H9 (cell line): ENCODE data around the gene PDZRN4. TPM values are rescaled to one million over a fixed set of nuclear protein-coding genes. Genes with fewer than 3 reads are reported as not detected.

ENCODE experiments used
- DNase-seq: peaks from one replicate; pipeline ENCODE4 v3.0.0-alpha.2; 2017
- H2AFZ ChIP-seq: one replicate; pipeline ENCODE4 v1.6.1; 2013; ENCODE audit warnings: mild to moderate bottlenecking, low read length, control low read depth, moderate library complexity
- H2AK5ac ChIP-seq: 2 replicates; pipeline ENCODE4 v1.6.1; 2013; ENCODE audit warnings: low read length, control low read depth, mixed read lengths; ENCODE audit not compliant: insufficient read length
- H2BK120ac ChIP-seq: one replicate; pipeline ENCODE4 v1.6.1; 2013; ENCODE audit warnings: low read depth, mild to moderate bottlenecking, low read length, control low read depth, inconsistent platforms; ENCODE audit not compliant: poor library complexity, severe bottlenecking
- H2BK12ac ChIP-seq: 2 replicates; pipeline ENCODE4 v1.6.1; 2013; ENCODE audit warnings: low read length, control low read depth, mixed read lengths, low read depth; ENCODE audit not compliant: insufficient read length
- H2BK15ac ChIP-seq: 2 replicates; pipeline ENCODE4 v1.6.1; 2013; ENCODE audit warnings: low read depth, low read length, control low read depth
- H2BK20ac ChIP-seq: one replicate; pipeline ENCODE4 v1.6.1; 2013; ENCODE audit warnings: low read depth, mild to moderate bottlenecking, low read length, control low read depth, inconsistent platforms; ENCODE audit not compliant: poor library complexity, severe bottlenecking
- H2BK5ac ChIP-seq: 2 replicates; pipeline ENCODE4 v1.6.1; 2013; ENCODE audit warnings: low read length, control low read depth, mixed read lengths; ENCODE audit not compliant: insufficient read length
- H3K14ac ChIP-seq: 2 replicates; pipeline ENCODE4 v1.6.1; 2013; ENCODE audit warnings: low read length, control low read depth; ENCODE audit not compliant: insufficient read depth
- H3K18ac ChIP-seq: 2 replicates; pipeline ENCODE4 v1.6.1; 2013; ENCODE audit warnings: low read depth, mild to moderate bottlenecking, mixed read lengths, low read length, control low read depth; ENCODE audit not compliant: insufficient read length
- H3K23ac ChIP-seq: 2 replicates; pipeline ENCODE4 v1.6.1; 2013; ENCODE audit warnings: low read length, control low read depth, mixed read lengths, low read depth; ENCODE audit not compliant: insufficient read length
- H3K23me2 ChIP-seq: 2 replicates; pipeline ENCODE4 v1.6.1; 2013; ENCODE audit warnings: low read depth, mild to moderate bottlenecking, mixed read lengths, low read length, control low read depth; ENCODE audit not compliant: insufficient read length, poor library complexity, severe bottlenecking
- H3K27ac ChIP-seq: 2 replicates; pipeline ENCODE4 v1.5.1; 2013; ENCODE audit warnings: low read length, control low read depth, mixed read lengths, low read depth; ENCODE audit not compliant: insufficient read length
- H3K27me3 ChIP-seq: 2 replicates; pipeline ENCODE4 v1.6.1; 2013; ENCODE audit warnings: low read length, control low read depth, inconsistent platforms; ENCODE audit not compliant: insufficient read depth
- H3K4ac ChIP-seq: 2 replicates; pipeline ENCODE4 v1.6.1; 2013; ENCODE audit warnings: low read depth, mild to moderate bottlenecking, control low read depth, inconsistent platforms, low read length, moderate library complexity
- H3K4me1 ChIP-seq: 2 replicates; pipeline ENCODE4 v1.6.1; 2013; ENCODE audit warnings: low read length, control low read depth, inconsistent platforms; ENCODE audit not compliant: insufficient read depth
- H3K4me2 ChIP-seq: 2 replicates; pipeline ENCODE4 v1.6.1; 2013; ENCODE audit warnings: low read length, control low read depth, mixed read lengths; ENCODE audit not compliant: insufficient read length, insufficient read depth
- H3K56ac ChIP-seq: 2 replicates; pipeline ENCODE4 v1.6.1; 2013; ENCODE audit warnings: low read depth, mild to moderate bottlenecking, mixed read lengths, low read length, control low read depth; ENCODE audit not compliant: insufficient read length
- H3K79me1 ChIP-seq: 2 replicates; pipeline ENCODE4 v1.6.1; 2013; ENCODE audit warnings: low read depth, mild to moderate bottlenecking, moderate library complexity, low read length, control low read depth, inconsistent platforms; ENCODE audit not compliant: insufficient read depth, poor library complexity, severe bottlenecking
- H3K79me2 ChIP-seq: 2 replicates; pipeline ENCODE4 v1.6.1; 2013; ENCODE audit warnings: low read length, control low read depth, inconsistent platforms; ENCODE audit not compliant: insufficient read depth
- H3K9ac ChIP-seq: 2 replicates; pipeline ENCODE4 v1.6.1; 2013; ENCODE audit warnings: low read length, control low read depth, mixed read lengths; ENCODE audit not compliant: insufficient read length; ENCODE audit errors: extremely low read depth
- H3K9me3 ChIP-seq: one replicate; pipeline ENCODE4 v1.6.1; 2013; ENCODE audit warnings: low read depth, low read length, inconsistent platforms; ENCODE audit not compliant: control insufficient read depth
- H3T11ph ChIP-seq: one replicate; pipeline ENCODE4 v1.6.1; 2013; ENCODE audit warnings: mild to moderate bottlenecking, low read length, control low read depth, inconsistent platforms
- H4K20me1 ChIP-seq: one replicate; pipeline ENCODE4 v1.6.1; 2013; ENCODE audit not compliant: control insufficient read depth, insufficient read length, insufficient read depth
- H4K5ac ChIP-seq: 2 replicates; pipeline ENCODE4 v1.6.1; 2013; ENCODE audit warnings: low read depth, mild to moderate bottlenecking, mixed read lengths, low read length, control low read depth; ENCODE audit not compliant: insufficient read length
- H4K8ac ChIP-seq: replicated peaks from 2 replicates; pipeline ENCODE4 v1.6.1; 2013; ENCODE audit warnings: low read length, control low read depth, mixed read lengths, low read depth; ENCODE audit not compliant: insufficient read length
- H4K91ac ChIP-seq: 2 replicates; pipeline ENCODE4 v1.6.1; 2013; ENCODE audit warnings: low read depth, mild to moderate bottlenecking, moderate library complexity, mixed read lengths, low read length, control low read depth; ENCODE audit not compliant: insufficient read length
- H3K27ac Mint-ChIP-seq, 3 experiments: 2 replicates in 2 of 3; 3 replicates in 1 of 3; pipeline ENCODE4 v1.8.0; 2020 to 2021; ENCODE audit warnings: mixed read lengths in 3 of 3, mild to moderate bottlenecking in 1 of 3, moderate library complexity in 1 of 3
- H3K27me3 Mint-ChIP-seq: 2 replicates; pipeline ENCODE4 v1.8.0; 2021; ENCODE audit warnings: low read depth, mild to moderate bottlenecking, moderate library complexity, mixed read lengths
- H3K36me3 Mint-ChIP-seq, 3 experiments: 2 replicates in 2 of 3; 3 replicates in 1 of 3; pipeline ENCODE4 v1.8.0; 2020 to 2021; ENCODE audit warnings: low read depth in 3 of 3, mixed read lengths in 3 of 3; ENCODE audit not compliant: insufficient read depth in 1 of 3
- H3K4me1 Mint-ChIP-seq, 2 experiments: 2 replicates each; pipeline ENCODE4 v1.8.0; 2020; ENCODE audit warnings: mixed read lengths in 2 of 2
- H3K4me3 Mint-ChIP-seq, 2 experiments: 2 replicates in 1 of 2; 3 replicates in 1 of 2; pipeline ENCODE4 v1.8.0; 2020 to 2021; ENCODE audit warnings: mild to moderate bottlenecking in 2 of 2, mixed read lengths in 2 of 2, moderate library complexity in 1 of 2
- H3K9me3 Mint-ChIP-seq, 2 experiments: 2 replicates in 1 of 2; 3 replicates in 1 of 2; pipeline ENCODE4 v1.8.0; 2020; ENCODE audit warnings: mild to moderate bottlenecking in 2 of 2, mixed read lengths in 2 of 2, moderate library complexity in 1 of 2
- WGBS: extraction: QIAGEN DNeasy Blood & Tissue Kit; methylation state at CpG from one replicate; pipeline ENCODE4 v1.1.7; 2013; ENCODE audit warnings: missing lambda C conversion rate, low lambda C conversion rate, mixed read lengths; ENCODE audit not compliant: insufficient read length; ENCODE audit errors: extremely low coverage; 5-methylcytosine and 5-hydroxymethylcytosine counted together
- total RNA-seq: library from RNA; stranded (reverse); gene quantifications from 2 replicates; pipeline ENCODE4 v1.2.1, GENCODE V29; 2021
- TF ChIP-seq, protein P1 (sequence below): fragments of 200-600 bp; sonication (generic); conservative IDR thresholded peaks from 3 replicates; pipeline ENCODE4 v1.8.0; 2021; ENCODE audit warnings: antibody characterized with exemption, mild to moderate bottlenecking

The PDZRN4 gene
- total RNA-seq, 1 experiment from 2014 or later: not detected

DNA sequence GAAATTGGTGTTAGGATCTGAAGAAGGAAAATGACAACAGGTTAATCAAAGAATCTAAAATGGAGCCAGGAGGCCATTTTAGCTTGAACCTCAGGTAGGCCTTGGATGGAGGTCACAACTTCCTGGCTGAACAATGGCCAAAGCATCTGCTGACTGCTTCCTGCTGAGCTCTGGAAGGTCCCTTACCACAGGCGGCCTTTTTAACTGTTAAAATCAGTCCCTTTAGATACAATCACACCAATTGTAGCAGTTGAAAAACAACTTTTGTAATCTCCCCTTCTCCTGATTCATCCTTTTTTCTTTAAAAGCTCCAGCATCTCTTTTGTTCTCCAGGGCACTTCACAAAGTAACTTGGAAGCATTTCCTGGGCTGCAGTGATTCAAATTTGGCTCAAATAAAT lies 388.8 kb downstream of the PDZRN4 start:
- Mint-ChIP-seq H3K4me3 (no peak overlapping the region), H3K4me1 (peaks cover 33 to 39% of the 10 kb centered on the region in 2 experiments), H3K36me3 (no peaks in the 10 kb centered on the region; a peak in 2 of 7 replicates), H3K9me3 (peaks cover 0 to 1% of the 10 kb centered on the region in 2 experiments; a peak in 1 of 5 replicates), H3K27me3 (no peaks in the 10 kb centered on the region), H3K27ac (peak overlapping the region; percentile 49 to 97 (median 90); a peak in 6 of 7 replicates)
- Histone ChIP-seq H3K9me3 (no peaks in the 10 kb centered on the region), H4K91ac (no peak overlapping the region), H2BK20ac (no peak overlapping the region), H3K23me2 (no peaks in the 10 kb centered on the region), H3K27me3 (no peaks in the 10 kb centered on the region), H3K9ac (no peak overlapping the region), H4K5ac (no peak overlapping the region), H2BK5ac (no peak overlapping the region), H4K8ac (no peak overlapping the region), H2BK12ac (no peak overlapping the region), H3K4me1 (no peaks in the 10 kb centered on the region; the same call in 1 of the 2 replicates), H2BK15ac (no peak overlapping the region), H3K79me1 (no peaks in the 10 kb centered on the region), H3K18ac (no peak overlapping the region), H4K20me1 (no peaks in the 10 kb centered on the region), H3K14ac (no peak overlapping the region), H2AFZ (no peak overlapping the region), H2AK5ac (no peak overlapping the region), H3K23ac (no peak overlapping the region), H3K4me2 (no peak overlapping the region), H3K79me2 (no peaks in the 10 kb centered on the region), H3K27ac (peak overlapping the region; percentile 97), H3K4ac (no peak overlapping the region), H3K56ac (no peak overlapping the region), H2BK120ac (no peak overlapping the region), H3T11ph (no peak overlapping the region)
- DNase-seq: peak; percentile 73
- TF ChIP-seq, protein P1, sequence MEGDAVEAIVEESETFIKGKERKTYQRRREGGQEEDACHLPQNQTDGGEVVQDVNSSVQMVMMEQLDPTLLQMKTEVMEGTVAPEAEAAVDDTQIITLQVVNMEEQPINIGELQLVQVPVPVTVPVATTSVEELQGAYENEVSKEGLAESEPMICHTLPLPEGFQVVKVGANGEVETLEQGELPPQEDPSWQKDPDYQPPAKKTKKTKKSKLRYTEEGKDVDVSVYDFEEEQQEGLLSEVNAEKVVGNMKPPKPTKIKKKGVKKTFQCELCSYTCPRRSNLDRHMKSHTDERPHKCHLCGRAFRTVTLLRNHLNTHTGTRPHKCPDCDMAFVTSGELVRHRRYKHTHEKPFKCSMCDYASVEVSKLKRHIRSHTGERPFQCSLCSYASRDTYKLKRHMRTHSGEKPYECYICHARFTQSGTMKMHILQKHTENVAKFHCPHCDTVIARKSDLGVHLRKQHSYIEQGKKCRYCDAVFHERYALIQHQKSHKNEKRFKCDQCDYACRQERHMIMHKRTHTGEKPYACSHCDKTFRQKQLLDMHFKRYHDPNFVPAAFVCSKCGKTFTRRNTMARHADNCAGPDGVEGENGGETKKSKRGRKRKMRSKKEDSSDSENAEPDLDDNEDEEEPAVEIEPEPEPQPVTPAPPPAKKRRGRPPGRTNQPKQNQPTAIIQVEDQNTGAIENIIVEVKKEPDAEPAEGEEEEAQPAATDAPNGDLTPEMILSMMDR: no peak
- no CpG with 5 or more reads among the region's 1 CpG for WGBS
